Neuronal stem cell (in vitro differentiated cells): Measurements from ENCODE around the gene PNLIPRP2.

ENCODE experiments used
- DNase-seq: peaks from one replicate; pipeline ENCODE4 v3.0.0-alpha.2; 2013; ENCODE audit warnings: low spot score
- H2AFZ ChIP-seq: one replicate; pipeline ENCODE4 v1.6.1; 2013; ENCODE audit warnings: mild to moderate bottlenecking, low read length, inconsistent platforms
- H2AK5ac ChIP-seq: 2 replicates; pipeline ENCODE4 v1.6.1; 2013; ENCODE audit warnings: low read depth, mild to moderate bottlenecking, inconsistent platforms, low read length, moderate library complexity, mixed read lengths
- H2BK120ac ChIP-seq: 2 replicates; pipeline ENCODE4 v1.6.1; 2013; ENCODE audit warnings: low read depth, mild to moderate bottlenecking, inconsistent platforms, low read length, moderate library complexity, mixed read lengths
- H2BK12ac ChIP-seq: one replicate; pipeline ENCODE4 v1.6.1; 2013; ENCODE audit warnings: low read length, inconsistent platforms
- H2BK15ac ChIP-seq: 2 replicates; pipeline ENCODE4 v1.6.1; 2013; ENCODE audit warnings: mild to moderate bottlenecking, low read length, inconsistent platforms, mixed read lengths
- H2BK5ac ChIP-seq: one replicate; pipeline ENCODE4 v1.6.1; 2013; ENCODE audit warnings: inconsistent platforms, mild to moderate bottlenecking, low read length, moderate library complexity
- H3K14ac ChIP-seq: one replicate; pipeline ENCODE4 v1.6.1; 2013; ENCODE audit warnings: low read length, inconsistent platforms
- H3K18ac ChIP-seq: 2 replicates; pipeline ENCODE4 v1.6.1; 2013; ENCODE audit warnings: low read length, inconsistent platforms
- H3K23ac ChIP-seq: 2 replicates; pipeline ENCODE4 v1.6.1; 2013; ENCODE audit warnings: low read depth, mild to moderate bottlenecking, mixed read lengths, low read length, inconsistent platforms; ENCODE audit not compliant: poor library complexity
- H3K27ac ChIP-seq: replicated peaks from 3 replicates; pipeline ENCODE4 v1.5.1; 2013; ENCODE audit warnings: low read length, inconsistent platforms
- H3K27me3 ChIP-seq, 3 experiments: 2 replicates each; pipeline ENCODE4 v1.6.1; 2013; ENCODE audit warnings: low read length in 3 of 3, mild to moderate bottlenecking in 2 of 3, inconsistent platforms in 1 of 3, low read depth in 1 of 3, mixed read lengths in 1 of 3, moderate library complexity in 1 of 3; ENCODE audit not compliant: control insufficient read depth in 3 of 3, insufficient read depth in 3 of 3
- H3K36me3 ChIP-seq, 2 donors: replicated peaks in 1 of 2; 2 replicates each; pipeline ENCODE4 v1.6.1; 2013; ENCODE audit warnings: low read length in 2 of 2; ENCODE audit not compliant: control insufficient read depth in 2 of 2, insufficient read depth in 2 of 2
- H3K4ac ChIP-seq: 2 replicates; pipeline ENCODE4 v1.6.1; 2013; ENCODE audit warnings: inconsistent platforms, mild to moderate bottlenecking, low read length, moderate library complexity
- H3K4me1 ChIP-seq, 2 donors: 1 replicate in 1 of 2; 2 replicates in 1 of 2; pipeline ENCODE4 v1.6.1; 2013; ENCODE audit warnings: low read length in 2 of 2, low read depth in 1 of 2; ENCODE audit not compliant: control insufficient read depth in 2 of 2, insufficient read depth in 1 of 2
- H3K4me2 ChIP-seq: one replicate; pipeline ENCODE4 v1.6.1; 2013; ENCODE audit warnings: mild to moderate bottlenecking, low read length, inconsistent platforms; ENCODE audit not compliant: insufficient read depth, poor library complexity, severe bottlenecking
- H3K4me3 ChIP-seq, 2 donors: 2 replicates each; pipeline ENCODE4 v1.5.1; 2013; ENCODE audit warnings: low read length in 2 of 2, mild to moderate bottlenecking in 2 of 2, inconsistent platforms in 1 of 2, moderate library complexity in 1 of 2
- H3K79me1 ChIP-seq: one replicate; pipeline ENCODE4 v1.6.1; 2013; ENCODE audit warnings: low read depth, mild to moderate bottlenecking, inconsistent platforms, low read length, moderate library complexity
- H3K9ac ChIP-seq: one replicate; pipeline ENCODE4 v1.6.1; 2013; ENCODE audit warnings: mild to moderate bottlenecking, low read depth, low read length, inconsistent platforms; ENCODE audit not compliant: poor library complexity
- H3K9me3 ChIP-seq, 2 donors: replicated peaks in 1 of 2; 2 replicates each; pipeline versions ENCODE3 to v1.6.1; 2013; ENCODE audit warnings: low read length in 2 of 2, mild to moderate bottlenecking in 2 of 2, inconsistent platforms in 1 of 2, low read depth in 1 of 2, mixed read lengths in 1 of 2, moderate library complexity in 1 of 2; ENCODE audit not compliant: control insufficient read depth in 2 of 2, insufficient read depth in 1 of 2
- H4K8ac ChIP-seq: one replicate; pipeline ENCODE4 v1.6.1; 2013; ENCODE audit warnings: low read depth, mild to moderate bottlenecking, inconsistent platforms, low read length, moderate library complexity
- H4K91ac ChIP-seq: one replicate; pipeline ENCODE4 v1.6.1; 2013; ENCODE audit warnings: low read length, low read depth, mild to moderate bottlenecking, inconsistent platforms; ENCODE audit not compliant: poor library complexity
- WGBS, 2 donors: extraction: QIAGEN DNeasy Blood & Tissue Kit; methylation state at CpG; one replicate each; pipeline ENCODE4 v1.1.7; 2013; ENCODE audit warnings: missing lambda C conversion rate in 2 of 2, mixed read lengths in 1 of 2; ENCODE audit not compliant: insufficient read length in 2 of 2, insufficient replicate concordance in 1 of 2; ENCODE audit errors: extremely low coverage in 2 of 2; 5-methylcytosine and 5-hydroxymethylcytosine counted together

PNLIPRP2 gene

DNA sequence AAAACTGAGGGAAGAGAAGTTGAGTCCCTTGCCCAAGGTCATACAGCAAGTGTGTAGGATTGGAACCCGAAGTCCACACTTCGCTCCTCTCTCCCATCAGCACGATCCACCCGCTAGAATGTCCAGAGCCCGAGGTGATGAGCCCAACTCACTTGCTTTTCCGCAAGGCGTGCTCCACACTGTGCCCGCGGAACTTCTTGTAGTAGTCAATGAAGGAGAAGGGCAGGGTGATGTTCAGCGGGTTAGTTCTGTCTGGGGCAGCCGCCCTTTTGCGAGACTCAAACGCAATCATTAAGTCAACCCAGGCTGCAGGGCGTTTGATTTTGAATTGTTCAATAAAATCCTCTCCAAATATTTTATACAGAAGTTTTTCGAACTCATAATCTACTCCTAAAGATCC, 58.6 kb downstream of the PNLIPRP2 start:
- Histone ChIP-seq H2AK5ac (no peak overlapping the region), H3K27ac (no peak overlapping the region)
- WGBS, 2 donors: no CpG with 5 or more reads among the region's 15 CpGs

GRCh38 chr10:116683166-116683565, 62.4 kb downstream of the PNLIPRP2 start:
- H3K27ac ChIP-seq: no peak overlapping the region
- H3K4me3 ChIP-seq: no peak overlapping the region
- H3K23ac ChIP-seq: no peak overlapping the region
- H3K18ac ChIP-seq: no peak overlapping the region
- H3K4me2 ChIP-seq: no peak overlapping the region
- no peaks in the 10 kb centered on the region for H3K9me3 ChIP-seq
- H2AFZ ChIP-seq: no peak overlapping the region
- H3K79me1 ChIP-seq: no peaks in the 10 kb centered on the region
- no peak overlapping the region for H3K9ac ChIP-seq
- H3K27me3 ChIP-seq: no peaks in the 10 kb centered on the region
- no peak overlapping the region for H3K4ac ChIP-seq
- H4K91ac ChIP-seq: no peak overlapping the region
- WGBS, 2 donors: no CpG with 5 or more reads among the region's 9 CpGs
- no peaks in the 10 kb centered on the region for H3K4me1 ChIP-seq
- no peak for DNase-seq
- no peaks in the 10 kb centered on the region for H3K36me3 ChIP-seq
- no peak overlapping the region for H2BK12ac ChIP-seq
- no peak overlapping the region for H2BK5ac ChIP-seq
- H4K8ac ChIP-seq: no peak overlapping the region
- no peak overlapping the region for H2BK120ac ChIP-seq
- no peak overlapping the region for H2AK5ac ChIP-seq
- no peak overlapping the region for H3K14ac ChIP-seq
- no peak overlapping the region for H2BK15ac ChIP-seq

More for the DNA sequence above, 58.6 kb downstream of the PNLIPRP2 start:
- no peaks in the 10 kb centered on the region for H3K27me3 ChIP-seq
- no peak overlapping the region for H2AFZ ChIP-seq
- H4K8ac ChIP-seq: no peak overlapping the region
- H3K4me3 ChIP-seq: no peak overlapping the region
- no peak overlapping the region for H3K14ac ChIP-seq
- H3K4me1 ChIP-seq: no peaks in the 10 kb centered on the region
- no peak overlapping the region for H3K9ac ChIP-seq
- H3K79me1 ChIP-seq: no peaks in the 10 kb centered on the region
- H3K4me2 ChIP-seq: no peak overlapping the region
- no peak overlapping the region for H2BK5ac ChIP-seq
- no peaks in the 10 kb centered on the region for H3K36me3 ChIP-seq
- no peak for DNase-seq
- H2BK12ac ChIP-seq: no peak overlapping the region
- H2BK120ac ChIP-seq: no peak overlapping the region
- H3K18ac ChIP-seq: no peak overlapping the region
- no peak overlapping the region for H3K23ac ChIP-seq
- H2BK15ac ChIP-seq: no peak overlapping the region
- H3K9me3 ChIP-seq: no peaks in the 10 kb centered on the region
- no peak overlapping the region for H3K4ac ChIP-seq
- H4K91ac ChIP-seq: no peak overlapping the region

DNA sequence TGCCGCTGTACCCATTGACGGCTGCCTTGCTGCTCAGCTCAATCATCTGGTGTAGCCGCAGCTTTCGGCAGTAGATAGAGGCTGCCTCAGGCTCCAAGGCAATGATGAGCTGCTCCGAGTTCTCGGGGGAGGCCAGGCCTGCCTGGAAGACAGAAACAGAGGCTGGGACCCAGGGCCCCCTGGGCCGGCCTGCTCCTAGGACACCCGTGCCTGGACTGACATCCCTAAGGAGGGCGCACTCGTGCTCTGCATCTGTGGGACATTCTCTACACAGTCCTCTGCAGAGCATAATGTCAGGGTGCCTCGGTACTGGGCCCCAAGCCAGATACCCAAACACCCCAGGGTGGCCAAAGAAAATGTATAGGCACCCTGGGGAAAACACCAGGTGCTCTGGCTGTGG, 63.1 kb downstream of the PNLIPRP2 start:
- Histone ChIP-seq H2BK5ac (no peak overlapping the region), H3K9me3 (no peaks in the 10 kb centered on the region), H3K27ac (no peak overlapping the region), H3K4me1 (no peaks in the 10 kb centered on the region), H4K8ac (no peak overlapping the region), H4K91ac (no peak overlapping the region), H3K79me1 (no peaks in the 10 kb centered on the region), H2BK15ac (no peak overlapping the region), H3K36me3 (no peaks in the 10 kb centered on the region), H2AFZ (no peak overlapping the region), H3K9ac (no peak overlapping the region), H3K18ac (no peak overlapping the region), H3K4ac (no peak overlapping the region), H3K4me2 (no peak overlapping the region), H3K23ac (no peak overlapping the region), H2AK5ac (no peak overlapping the region), H3K14ac (no peak overlapping the region), H2BK120ac (no peak overlapping the region), H2BK12ac (no peak overlapping the region), H3K4me3 (no peak overlapping the region), H3K27me3 (no peaks in the 10 kb centered on the region)
- WGBS, 2 donors: no CpG with 5 or more reads among the region's 11 CpGs
- DNase-seq: no peak

DNA sequence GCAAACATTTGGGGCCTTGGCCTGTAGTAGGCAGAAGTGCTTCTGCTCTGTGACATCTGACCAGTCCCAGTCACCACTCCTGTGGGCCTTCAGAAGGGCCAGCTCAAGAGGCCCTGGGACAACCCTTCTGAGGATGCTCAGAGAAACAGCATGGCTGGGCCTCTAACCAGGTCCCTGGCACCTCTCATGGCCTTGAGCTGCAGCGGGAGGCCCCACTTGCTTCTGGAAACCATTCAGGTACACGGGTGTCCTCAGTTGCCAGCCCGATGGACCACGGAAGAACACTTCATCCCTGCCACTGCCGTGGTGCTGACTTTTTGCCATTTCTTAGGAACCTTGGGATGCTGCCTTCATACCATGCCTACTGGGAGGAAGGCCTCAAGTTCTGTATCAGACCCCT, 64.0 kb downstream of the PNLIPRP2 start:
- Histone ChIP-seq H4K8ac (no peak overlapping the region), H3K4me2 (no peak overlapping the region), H3K27ac (no peak overlapping the region), H2AFZ (no peak overlapping the region), H2BK12ac (no peak overlapping the region), H3K27me3 (no peaks in the 10 kb centered on the region), H3K4ac (no peak overlapping the region), H2AK5ac (no peak overlapping the region), H2BK120ac (no peak overlapping the region), H3K18ac (peak overlapping the region; percentile 32), H2BK15ac (no peak overlapping the region), H3K14ac (no peak overlapping the region), H3K79me1 (no peaks in the 10 kb centered on the region), H3K9ac (no peak overlapping the region), H3K36me3 (no peaks in the 10 kb centered on the region), H3K9me3 (no peaks in the 10 kb centered on the region), H2BK5ac (no peak overlapping the region), H3K4me1 (no peaks in the 10 kb centered on the region), H3K23ac (no peak overlapping the region), H4K91ac (no peak overlapping the region), H3K4me3 (no peak overlapping the region)
- no CpG with 5 or more reads among the region's 5 CpGs for WGBS, 2 donors
- DNase-seq: no peak
